SU-DHL-6 (cell line): ENCODE measurements around the gene APOL1.
"Not testable (repeated sequence)": the region's sequence is repeated elsewhere in the genome, so short reads cannot be mapped to it uniquely, and the experiment has no call there.

Source experiments
- EZH2phosphoT487 ChIP-seq: fragments of 200-600 bp; sonication (generic), shearing (Covaris generic); conservative IDR thresholded peaks from 2 replicates; pipeline ENCODE4 v1.6.1; 2018; ENCODE audit warnings: mild to moderate bottlenecking, antibody characterized with exemption, low read length, moderate library complexity, mixed read lengths
- TF ChIP-seq, protein P1 (sequence below): fragments of 200-600 bp; sonication (generic); IDR thresholded peaks from one replicate; pipeline ENCODE4 v1.5.1; 2017; ENCODE audit warnings: antibody characterized with exemption, mild to moderate bottlenecking, low read length, moderate library complexity; ENCODE audit not compliant: insufficient read depth, poor library complexity, severe bottlenecking

- TF ChIP-seq, protein P1, sequence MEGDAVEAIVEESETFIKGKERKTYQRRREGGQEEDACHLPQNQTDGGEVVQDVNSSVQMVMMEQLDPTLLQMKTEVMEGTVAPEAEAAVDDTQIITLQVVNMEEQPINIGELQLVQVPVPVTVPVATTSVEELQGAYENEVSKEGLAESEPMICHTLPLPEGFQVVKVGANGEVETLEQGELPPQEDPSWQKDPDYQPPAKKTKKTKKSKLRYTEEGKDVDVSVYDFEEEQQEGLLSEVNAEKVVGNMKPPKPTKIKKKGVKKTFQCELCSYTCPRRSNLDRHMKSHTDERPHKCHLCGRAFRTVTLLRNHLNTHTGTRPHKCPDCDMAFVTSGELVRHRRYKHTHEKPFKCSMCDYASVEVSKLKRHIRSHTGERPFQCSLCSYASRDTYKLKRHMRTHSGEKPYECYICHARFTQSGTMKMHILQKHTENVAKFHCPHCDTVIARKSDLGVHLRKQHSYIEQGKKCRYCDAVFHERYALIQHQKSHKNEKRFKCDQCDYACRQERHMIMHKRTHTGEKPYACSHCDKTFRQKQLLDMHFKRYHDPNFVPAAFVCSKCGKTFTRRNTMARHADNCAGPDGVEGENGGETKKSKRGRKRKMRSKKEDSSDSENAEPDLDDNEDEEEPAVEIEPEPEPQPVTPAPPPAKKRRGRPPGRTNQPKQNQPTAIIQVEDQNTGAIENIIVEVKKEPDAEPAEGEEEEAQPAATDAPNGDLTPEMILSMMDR: not testable (repeated sequence)
- TF ChIP-seq EZH2phosphoT487: not testable (repeated sequence)
Observed at GRCh38 chr22:36255572-36255971, 2.6 kb downstream of the APOL1 start.
